B cell (primary cell): Measurements from ENCODE around the gene KIAA1328.

Experiments used
- EZH2 ChIP-seq: IDR thresholded peaks from 2 replicates; pipeline ENCODE4 v1.6.1; 2012; ENCODE audit warnings: borderline replicate concordance, low read depth, mild to moderate bottlenecking, moderate library complexity, low read length; ENCODE audit not compliant: insufficient read depth, poor library complexity, severe bottlenecking
- TF ChIP-seq, protein P1 (sequence below): fragments of 200-600 bp; IDR thresholded peaks from one replicate; pipeline ENCODE4 v1.8.0; 2022; ENCODE audit warnings: antibody characterized with exemption, mild to moderate bottlenecking

DNA sequence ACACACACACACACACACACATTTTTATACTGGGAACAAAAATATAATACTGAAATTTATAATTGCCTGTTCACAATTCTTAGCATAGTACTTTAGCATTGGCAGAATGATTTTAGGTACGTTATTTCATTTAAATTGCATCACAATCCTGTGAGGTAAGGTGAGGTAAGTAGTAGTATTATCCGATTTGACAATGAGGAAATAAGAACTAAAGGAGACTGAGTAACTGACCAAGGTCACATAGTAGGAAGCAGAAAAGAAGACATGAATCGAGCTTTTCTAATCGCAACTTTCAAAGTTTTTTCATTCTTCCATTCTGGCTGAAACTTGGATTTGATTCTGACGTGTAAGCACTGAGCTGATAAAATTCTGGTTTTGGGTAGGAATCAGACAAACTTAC lies 351.2 kb downstream of the KIAA1328 start:
- TF ChIP-seq, protein P1, sequence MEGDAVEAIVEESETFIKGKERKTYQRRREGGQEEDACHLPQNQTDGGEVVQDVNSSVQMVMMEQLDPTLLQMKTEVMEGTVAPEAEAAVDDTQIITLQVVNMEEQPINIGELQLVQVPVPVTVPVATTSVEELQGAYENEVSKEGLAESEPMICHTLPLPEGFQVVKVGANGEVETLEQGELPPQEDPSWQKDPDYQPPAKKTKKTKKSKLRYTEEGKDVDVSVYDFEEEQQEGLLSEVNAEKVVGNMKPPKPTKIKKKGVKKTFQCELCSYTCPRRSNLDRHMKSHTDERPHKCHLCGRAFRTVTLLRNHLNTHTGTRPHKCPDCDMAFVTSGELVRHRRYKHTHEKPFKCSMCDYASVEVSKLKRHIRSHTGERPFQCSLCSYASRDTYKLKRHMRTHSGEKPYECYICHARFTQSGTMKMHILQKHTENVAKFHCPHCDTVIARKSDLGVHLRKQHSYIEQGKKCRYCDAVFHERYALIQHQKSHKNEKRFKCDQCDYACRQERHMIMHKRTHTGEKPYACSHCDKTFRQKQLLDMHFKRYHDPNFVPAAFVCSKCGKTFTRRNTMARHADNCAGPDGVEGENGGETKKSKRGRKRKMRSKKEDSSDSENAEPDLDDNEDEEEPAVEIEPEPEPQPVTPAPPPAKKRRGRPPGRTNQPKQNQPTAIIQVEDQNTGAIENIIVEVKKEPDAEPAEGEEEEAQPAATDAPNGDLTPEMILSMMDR, result no peak
- no peak for TF ChIP-seq EZH2
